ENCODE data around the gene TMEM106C. TPM values are rescaled to one million over a fixed set of nuclear protein-coding genes. Genes with fewer than 3 reads are reported as not detected.

TMEM106C gene
- total and polyA plus RNA-seq, 10 of the 15 experiments (the other 5 are each of a cell fraction or from before 2014, with no cell fraction given), result 90.2 to 280 (median 161) TPM

GRCh38 chr12:47984331-47984801, 21.0 kb downstream of the TMEM106C start:
- TF ChIP-seq NKRF (conservative IDR thresholded peaks at IDR 0.05) (no peak), SUPT20H (IDR thresholded peaks at IDR 0.05; ENCODE audit: borderline replicate concordance, control insufficient read depth, low read depth, low read length) (no peak), RBBP5 (conservative IDR thresholded peaks at IDR 0.05) (no peak), E2F8 (IDR thresholded peaks at IDR 0.05; ENCODE audit: low read depth, partially characterized antibody) (no peak), SMAD1 (IDR thresholded peaks at IDR 0.05; ENCODE audit: low read depth, partially characterized antibody) (no peak), CBX3 (IDR thresholded peaks at IDR 0.05; ENCODE audit: borderline replicate concordance, low read depth) (no peak), JUND (IDR thresholded peaks at IDR 0.05; ENCODE audit: low read depth, low read length) (no peak), PKNOX1 (IDR thresholded peaks at IDR 0.05) (no peak), BMI1 (IDR thresholded peaks at IDR 0.05; ENCODE audit: borderline replicate concordance) (no peak)
- RAD21 ChIA-PET (ENCODE audit: unreplicated experiment), result no interaction called here
- Histone ChIP-seq H3K9me3 (replicated peaks; ENCODE audit: control insufficient read depth, insufficient read depth, low read length) (no peaks in the 10 kb centered on the region), H3K79me2 (ENCODE audit: control insufficient read depth, insufficient read depth, low read length) (no peaks in the 10 kb centered on the region), H3K4me3 (no peak overlapping the region), H2AFZ (ENCODE audit: control insufficient read depth, low read depth, low read length) (no peak overlapping the region), H3K27ac (ENCODE audit: control insufficient read depth, insufficient read depth) (no peak overlapping the region), H3K4me1 (ENCODE audit: control insufficient read depth, insufficient read depth, low read length) (peaks cover under 1% of the 10 kb centered on the region), H4K20me1 (ENCODE audit: control insufficient read depth, insufficient read depth) (no peaks in the 10 kb centered on the region), H3K36me3 (ENCODE audit: control insufficient read depth in 2 of 2, insufficient read depth in 2 of 2, low read length in 1 of 2) (no peaks in the 10 kb centered on the region), H3K4me2 (ENCODE audit: control insufficient read depth, insufficient read depth) (no peak overlapping the region), H3K9ac (ENCODE audit: control insufficient read depth, insufficient read depth, low read length) (no peak overlapping the region), H3K27me3 (replicated peaks in 1 of 2; ENCODE audit: control insufficient read depth in 2 of 2, insufficient read depth in 2 of 2, low read length in 1 of 2) (no peaks in the 10 kb centered on the region; a peak in 3 of 4 replicates)
- intact Hi-C loops (cut with micrococcal nuclease; ENCODE audit: unreplicated experiment), result no loop called here
- POLR2A ChIA-PET, result no interaction called here
- no TSS peak for BruUV-seq (replicated peaks)
- SMC1A ChIA-PET (ENCODE audit: uncharacterized antibody, unreplicated experiment), result no interaction called here
- no peak for FAIRE-seq
- ATAC-seq, result no peak
- CTCF ChIA-PET, result interaction anchor here (1.4 kb wide), 1 partner anchor 21 kb away, joined by 5 read pairs; the partner anchor contains the start of gene TMEM106C
- 54% methylated on average over 8 of the region's 8 CpGs for WGBS (ENCODE audit: insufficient coverage, insufficient replicate concordance, low lambda C conversion rate, missing lambda C conversion rate)
- DNase-seq (ENCODE audit: low read depth, low spot score), result no peak
- in situ Hi-C loops (cut with MboI), result no loop called here

All from GM12878 (cell line).